Stimulated activated CD8-positive, alpha-beta memory T cell treated with anti-CD3 and anti-CD28 coated beads, Interleukin-12 subunit alpha, Interleukin-12 subunit beta, amount 100 ng/mL, for 1 hour (primary cell): ENCODE measurements around the gene MESD.

Source experiments
- DNase-seq: peaks from one replicate; pipeline ENCODE4 v3.0.0-alpha.2; 2020; ENCODE audit warnings: low read depth

MESD gene

DNA sequence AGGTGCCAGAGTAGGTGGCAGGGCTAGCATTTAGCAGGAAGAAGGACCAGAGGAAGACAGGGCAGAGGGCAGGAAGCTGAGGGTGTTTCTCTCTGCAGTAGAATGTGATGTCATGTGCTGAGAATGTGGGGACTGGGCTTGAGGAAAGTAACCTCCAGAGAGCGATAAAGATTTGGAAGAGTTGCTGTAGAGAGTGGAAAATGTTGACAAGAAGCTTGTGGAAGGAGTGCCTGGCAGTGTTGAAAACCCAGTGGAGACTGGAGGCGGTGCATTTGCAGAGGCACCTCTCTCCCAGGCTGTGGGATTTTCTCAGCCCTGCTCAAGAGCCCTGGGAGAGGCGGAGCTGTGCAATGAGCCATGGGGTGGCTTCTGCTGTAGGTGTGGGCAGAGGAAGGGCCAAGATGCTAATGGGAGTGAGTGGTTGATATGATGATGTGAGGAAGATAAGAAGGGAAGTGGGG, 54.8 kb downstream of the MESD start:
- no peak for DNase-seq

DNA sequence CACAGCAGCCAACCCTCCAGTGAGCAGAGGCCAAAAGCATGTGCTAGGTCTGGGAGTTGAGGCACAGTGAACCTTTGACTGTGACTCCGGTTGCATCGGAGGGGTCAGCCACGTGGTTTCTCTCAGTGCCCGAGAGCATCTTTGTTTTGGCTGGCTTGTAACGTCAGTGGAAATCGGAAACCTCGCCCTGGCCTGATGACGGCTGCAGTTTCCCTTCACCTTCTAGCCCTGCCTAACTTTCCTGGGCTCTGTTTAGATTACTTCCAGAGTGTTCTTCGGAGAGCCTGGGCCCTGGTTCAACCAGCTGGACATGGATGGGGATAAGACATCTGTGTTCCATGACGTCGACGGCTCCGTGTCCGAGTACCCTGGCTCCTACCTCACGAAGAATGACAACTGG, 56.6 kb downstream of the MESD start:
- DNase-seq, result no peak

DNA sequence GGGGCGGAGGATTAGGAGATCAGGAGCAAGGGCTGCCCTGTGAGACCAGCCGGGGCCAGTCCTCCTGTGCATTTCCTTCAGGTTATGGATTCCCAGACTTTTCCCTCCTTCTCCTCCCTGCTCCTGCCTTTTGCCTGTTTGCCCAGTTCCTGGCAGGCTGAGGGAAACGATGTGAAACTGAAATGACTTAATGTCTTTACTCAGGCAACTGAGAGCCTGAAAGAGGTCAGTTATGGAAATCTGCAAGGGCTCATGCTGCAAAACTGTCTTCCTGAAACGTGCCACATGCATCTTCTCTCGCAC, 57.2 kb downstream of the MESD start:
- DNase-seq, result no peak

DNA sequence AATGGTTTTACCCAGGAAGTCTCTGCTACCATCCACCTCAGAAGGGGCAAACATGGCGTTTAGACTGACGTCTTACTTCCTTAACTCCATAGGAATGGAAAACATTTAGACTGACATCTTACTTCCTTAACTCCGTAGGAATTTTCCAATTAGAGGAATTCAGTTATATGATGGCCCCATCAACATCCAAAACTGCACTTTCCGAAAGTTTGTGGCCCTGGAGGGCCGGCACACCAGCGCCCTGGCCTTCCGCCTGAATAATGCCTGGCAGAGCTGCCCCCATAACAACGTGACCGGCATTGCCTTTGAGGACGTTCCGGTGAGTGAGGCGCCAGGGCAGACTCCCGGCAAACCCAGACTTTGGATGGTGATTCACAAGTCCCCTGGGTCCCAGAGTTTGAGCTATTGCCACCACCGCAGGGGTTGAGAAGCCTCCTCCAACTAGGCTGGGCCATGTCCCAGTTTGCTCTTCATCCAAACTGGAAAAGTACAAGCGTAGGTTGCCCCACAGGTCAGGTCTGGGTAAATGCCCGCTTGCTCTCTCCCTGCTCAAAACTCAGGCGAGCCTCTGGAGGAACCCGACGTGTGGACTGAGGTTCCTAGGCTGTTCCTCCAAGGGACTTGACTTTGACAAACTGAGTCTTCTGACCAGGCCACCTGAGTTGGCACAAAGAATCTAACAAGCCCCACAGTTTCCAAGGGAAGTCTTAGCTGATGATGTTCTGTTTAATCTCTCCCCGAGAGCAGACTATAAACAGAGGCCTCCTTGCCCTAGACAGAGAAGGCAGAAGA, 57.7 kb downstream of the MESD start:
- DNase-seq, result no peak

DNA sequence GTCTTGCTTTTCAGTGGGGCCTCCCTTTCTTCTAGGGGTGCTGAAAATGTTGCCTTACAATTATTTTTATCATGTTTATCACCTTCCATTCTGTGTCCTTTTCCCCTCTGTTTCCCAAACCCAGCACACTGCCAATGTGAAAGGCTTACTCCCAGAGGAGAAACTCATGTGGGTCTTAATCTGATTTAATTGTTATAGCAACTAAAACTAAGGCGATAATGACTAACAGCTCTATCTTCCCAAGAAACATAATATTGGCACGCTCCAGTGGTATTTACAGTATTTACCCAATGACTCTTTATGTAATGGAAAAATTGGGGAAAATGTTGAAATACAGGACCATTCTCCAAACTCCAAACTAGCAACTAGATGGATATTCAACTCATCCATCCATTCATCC, 58.4 kb downstream of the MESD start:
- no peak for DNase-seq

DNA sequence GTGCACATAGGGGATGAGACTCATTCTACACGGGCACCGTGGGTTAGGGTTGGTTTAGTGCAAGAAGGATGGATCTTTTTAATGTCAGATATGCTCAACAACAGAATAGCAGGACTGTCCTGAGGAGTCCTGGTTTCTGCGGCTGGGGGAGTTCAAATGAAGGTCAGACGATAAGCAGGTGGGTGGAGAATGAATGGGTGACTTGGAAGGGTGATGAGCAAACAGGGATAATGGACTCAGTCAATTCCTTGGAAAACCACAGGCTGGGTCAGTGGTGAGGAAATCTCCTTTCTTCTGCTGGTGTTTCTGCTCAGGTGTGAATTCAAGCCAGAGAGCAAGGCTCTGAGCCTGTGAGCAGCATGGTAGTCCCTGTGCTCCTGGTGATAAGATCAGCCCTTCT, 59.9 kb downstream of the MESD start:
- no peak for DNase-seq

DNA sequence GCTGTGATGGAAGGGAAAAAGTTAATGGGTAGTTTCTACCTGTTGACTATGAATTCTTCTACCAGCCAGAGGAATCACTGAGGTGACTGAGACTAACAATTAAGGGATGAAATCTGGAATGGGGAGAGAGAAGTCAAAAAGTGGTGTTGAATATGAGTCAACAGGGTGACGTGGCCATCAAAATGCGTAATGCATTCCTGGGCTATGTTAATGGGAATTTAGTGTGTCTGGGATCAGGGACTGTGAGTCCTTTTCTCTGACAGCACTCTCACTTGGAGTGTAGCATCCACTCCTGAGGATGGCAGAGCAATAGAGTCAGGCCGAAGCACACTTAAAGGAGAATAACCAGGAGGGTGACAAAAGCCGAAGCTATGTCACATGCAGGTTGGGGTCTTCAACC, 60.4 kb downstream of the MESD start:
- no peak for DNase-seq

DNA sequence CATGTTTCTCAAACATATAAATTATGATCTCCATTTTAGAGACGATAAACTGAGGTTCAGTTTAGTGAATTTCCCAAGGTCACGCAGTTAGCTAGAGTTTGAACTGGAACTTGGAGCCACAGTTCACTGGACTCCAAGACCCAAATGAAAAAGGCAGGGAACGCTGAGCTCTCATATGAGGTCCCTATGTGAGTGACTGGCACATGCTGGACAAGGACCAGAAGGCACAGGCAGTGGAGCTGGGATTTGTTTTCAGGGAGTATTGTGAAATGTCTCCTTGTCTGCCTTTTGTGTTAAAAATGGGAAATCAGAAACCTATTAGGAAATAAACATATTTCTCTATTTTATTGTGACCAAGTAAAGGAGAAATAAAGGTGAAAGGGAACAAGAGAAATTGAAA, 63.5 kb downstream of the MESD start:
- DNase-seq, result no peak

DNA sequence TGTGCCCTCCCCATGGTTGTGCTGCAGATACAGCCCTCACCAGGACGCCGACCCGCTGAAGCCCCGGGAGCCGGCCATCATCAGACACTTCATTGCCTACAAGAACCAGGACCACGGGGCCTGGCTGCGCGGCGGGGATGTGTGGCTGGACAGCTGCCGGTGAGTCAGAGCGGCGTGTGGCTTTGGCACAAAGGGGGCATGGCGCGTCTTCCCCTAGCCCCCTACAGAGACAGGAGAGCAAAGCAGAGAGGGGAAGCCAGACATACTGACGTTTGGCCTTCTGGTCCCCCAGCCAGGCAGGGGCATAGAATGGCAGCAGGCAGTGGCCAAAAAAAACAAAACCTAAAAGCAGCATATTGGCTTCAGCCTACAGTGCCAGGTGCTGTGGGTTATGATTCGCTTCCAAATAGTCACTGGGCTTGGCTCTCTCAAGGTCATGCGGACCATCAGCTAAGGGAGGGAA, 64.0 kb downstream of the MESD start:
- DNase-seq, result no peak

DNA sequence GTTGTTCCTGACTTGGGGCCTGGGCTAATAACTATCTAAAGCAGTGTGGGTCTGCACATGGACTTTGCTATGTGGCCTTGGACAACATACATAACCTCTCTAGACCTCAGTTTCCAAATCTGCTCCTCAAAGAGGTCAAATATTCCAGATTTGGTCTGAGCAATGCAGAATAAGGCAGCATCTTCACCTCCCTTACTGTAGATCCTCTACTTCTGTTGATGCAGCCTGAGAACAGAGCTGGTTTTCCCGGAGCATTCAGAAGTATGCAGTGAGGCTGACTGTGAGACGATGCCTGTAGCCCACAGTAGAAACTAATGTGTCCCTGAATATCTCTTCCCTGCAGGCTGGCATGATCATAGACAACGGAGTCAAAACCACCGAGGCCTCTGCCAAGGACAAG, 65.3 kb downstream of the MESD start:
- DNase-seq, result no peak

DNA sequence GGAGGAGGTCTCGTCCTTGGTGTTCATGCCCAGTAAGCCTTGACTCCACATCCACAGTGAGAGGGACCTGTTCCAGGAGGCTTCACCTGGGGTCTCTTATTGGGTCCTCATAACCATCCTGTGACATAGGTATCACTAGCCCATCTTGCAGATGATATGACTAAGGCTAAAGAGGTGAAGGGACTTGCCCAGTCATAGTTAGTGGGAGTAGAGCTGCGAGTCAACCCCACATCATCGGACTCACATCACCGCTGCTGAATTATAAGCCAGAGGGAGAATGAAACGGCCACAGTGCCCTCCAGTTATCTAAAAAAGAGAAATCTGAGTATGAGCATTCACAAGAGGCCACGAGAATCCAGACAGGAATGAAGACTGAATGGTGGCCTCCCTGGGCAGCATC, 66.0 kb downstream of the MESD start:
- DNase-seq, result no peak

DNA sequence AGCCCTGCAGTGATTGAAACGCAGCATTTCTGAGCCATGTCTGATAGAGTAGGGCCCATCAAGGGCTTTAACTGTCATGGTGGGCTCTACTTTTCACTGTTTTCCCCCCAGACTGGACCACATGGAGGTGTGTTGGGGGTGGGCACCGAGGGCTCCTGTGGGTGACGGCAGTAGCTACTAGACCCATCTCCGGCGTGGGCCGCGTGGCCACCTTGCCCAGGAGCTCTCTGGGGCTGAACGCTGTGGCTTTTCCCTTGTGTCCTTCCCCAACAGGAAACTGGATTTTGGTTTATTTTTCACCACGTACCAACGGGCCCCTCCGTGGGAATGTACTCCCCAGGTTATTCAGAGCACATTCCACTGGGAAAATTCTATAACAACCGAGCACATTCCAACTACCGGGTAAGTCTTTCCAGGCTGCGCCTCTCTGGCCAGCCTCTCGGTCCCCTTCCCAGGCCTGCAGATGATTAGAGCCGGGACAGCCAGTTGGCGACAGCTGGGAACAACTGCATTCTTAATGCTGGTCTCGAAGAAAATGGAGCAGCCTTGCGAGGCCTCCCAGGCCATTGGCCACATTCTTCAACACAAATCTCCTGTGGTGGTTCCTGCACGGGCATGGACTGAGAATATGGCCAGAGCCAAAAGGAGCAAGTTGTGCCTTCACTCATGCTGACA, 67.7 kb downstream of the MESD start:
- no peak for DNase-seq

DNA sequence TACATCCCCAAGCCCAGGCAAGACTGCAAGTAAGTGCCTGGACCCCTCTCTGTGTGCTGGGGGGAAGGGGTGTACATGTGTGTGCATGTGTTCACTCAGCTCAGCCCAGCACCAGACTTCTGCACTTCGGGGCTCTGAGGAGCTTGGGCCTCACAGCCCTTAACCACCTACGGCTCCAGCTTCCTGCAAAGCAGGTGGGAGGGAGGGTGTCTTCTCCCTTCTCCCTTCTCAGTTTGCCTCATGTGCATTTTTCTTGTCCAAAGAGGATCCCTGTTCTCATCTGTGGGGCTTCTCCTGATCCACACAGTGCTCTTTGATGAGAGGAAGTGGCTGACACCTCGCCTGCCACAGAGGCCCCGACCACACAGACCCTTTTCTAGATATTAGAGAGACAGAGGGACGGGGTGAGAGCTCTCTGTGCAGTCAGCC, 69.3 kb downstream of the MESD start:
- no peak for DNase-seq

DNA sequence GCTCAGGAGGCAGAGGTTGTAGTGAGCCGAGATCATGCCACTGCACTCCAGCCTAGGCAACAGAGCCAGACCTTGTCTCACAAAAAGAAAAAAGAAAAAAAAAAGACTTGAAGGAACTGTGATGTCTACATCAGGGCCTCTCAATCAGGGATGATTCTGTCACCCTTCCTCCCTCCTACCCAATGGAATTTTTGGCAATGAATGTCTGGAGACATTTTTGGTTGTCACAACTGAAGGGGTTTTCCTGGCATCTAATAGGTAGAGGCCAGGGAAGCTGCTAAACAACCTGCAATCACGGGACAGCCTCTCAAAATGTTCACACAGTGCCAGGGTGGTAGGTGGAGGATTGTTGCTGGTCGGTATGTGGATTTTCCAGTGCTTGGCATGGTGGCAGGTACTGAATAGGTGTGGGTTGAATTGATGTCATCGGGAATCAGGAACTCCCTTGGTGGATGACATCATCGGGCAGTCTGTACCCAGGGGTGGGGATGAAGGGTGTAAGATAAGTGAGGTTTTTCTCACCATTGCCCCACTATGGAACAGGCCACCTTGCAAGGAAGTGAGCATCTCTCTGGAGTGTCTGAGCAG, 71.3 kb downstream of the MESD start:
- no peak for DNase-seq

DNA sequence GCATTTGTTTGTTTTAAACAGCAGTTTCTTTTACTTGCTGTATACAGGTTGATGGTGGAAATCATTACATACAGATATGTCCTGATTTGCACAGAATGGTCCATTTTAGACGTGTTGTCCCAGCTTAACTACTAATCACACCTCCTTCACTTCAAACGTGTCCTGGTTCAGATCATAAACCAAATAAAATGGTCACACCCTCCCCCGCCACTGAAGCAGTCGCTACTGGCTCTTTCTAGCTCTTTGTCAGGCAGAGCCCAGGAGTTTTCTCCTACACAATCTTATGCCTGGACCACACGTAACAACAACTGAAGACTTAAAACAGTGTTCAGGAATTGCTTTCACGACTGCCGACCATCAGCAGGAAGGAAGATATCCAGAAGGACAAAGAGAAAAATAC, 73.6 kb downstream of the MESD start:
- no peak for DNase-seq

DNA sequence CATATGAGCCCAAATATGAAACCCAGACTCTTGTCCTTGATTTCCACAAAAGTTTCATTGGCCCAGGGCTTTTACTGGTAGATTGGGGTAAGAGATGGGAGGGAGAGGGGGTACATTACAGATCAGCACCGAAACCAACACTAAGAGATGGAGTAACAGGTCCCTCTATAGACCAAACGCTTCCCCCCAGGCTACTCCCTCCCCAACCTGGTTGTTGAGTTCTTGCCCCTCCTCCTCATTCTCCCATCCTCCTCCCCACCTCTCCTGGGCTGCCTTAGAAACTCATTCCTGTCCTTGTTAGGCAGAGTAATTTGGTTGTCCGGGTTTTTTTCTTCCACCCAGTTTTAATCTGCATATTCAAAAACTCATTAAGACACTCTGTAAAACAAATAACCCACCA, 74.1 kb downstream of the MESD start:
- no peak for DNase-seq

DNA sequence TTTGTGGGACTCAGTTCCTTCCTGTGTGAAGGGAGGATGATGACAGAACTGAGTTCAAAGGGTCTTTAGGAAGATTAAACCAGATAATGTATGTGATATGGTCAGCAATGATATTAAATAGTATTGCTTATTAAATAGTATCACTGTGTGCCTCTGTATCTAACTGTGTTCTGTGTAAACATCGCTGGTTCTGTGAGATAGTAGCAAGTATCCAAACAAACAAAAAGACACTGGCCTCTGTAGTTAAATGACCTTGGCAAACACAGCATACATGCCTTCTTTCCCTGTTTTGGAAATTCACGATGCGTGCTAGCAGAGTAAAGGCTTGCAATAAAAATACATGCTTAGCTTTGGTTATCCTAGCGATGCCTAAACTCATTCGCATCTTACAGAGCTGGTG, 76.1 kb downstream of the MESD start:
- DNase-seq, result no peak

DNA sequence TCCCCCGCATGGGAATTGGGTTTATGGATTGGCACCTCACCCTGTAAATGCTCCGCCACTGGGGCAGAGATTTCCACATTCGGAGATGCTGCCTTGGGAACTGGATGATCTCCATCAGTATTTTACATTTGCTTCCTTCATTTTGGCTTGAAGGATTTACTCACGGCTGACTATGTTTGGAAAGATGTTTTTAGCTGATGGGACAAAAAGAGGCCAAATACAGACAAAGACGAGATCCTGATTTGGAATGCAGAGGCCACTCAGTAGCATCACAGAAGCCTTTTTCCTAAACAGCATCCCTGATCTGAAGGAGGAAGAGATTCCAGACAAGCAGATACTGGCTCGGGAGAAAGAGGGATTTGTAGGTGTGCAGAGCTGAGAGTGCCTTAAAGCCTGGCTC, 76.9 kb downstream of the MESD start:
- DNase-seq, result no peak

DNA sequence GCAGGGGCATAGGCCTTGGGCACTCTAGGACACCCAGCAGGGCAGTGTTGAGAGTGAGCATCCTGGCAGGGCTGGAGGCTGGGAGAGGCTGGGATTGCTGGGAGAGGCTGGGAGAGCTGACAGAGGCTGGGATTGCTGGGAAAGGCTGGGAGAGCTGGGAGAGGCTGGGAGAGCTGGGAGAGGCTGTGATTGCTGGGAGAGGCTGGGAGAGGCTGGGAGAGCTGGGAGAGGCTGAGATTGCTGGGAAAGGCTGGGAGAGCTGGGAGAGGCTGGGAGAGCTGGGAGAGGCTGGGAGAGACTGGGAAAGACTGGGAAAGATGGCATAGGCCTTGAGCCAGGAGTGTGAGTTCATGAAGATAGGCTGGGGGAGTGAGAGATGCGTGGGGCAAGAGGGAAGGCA, 77.8 kb downstream of the MESD start:
- no peak for DNase-seq

DNA sequence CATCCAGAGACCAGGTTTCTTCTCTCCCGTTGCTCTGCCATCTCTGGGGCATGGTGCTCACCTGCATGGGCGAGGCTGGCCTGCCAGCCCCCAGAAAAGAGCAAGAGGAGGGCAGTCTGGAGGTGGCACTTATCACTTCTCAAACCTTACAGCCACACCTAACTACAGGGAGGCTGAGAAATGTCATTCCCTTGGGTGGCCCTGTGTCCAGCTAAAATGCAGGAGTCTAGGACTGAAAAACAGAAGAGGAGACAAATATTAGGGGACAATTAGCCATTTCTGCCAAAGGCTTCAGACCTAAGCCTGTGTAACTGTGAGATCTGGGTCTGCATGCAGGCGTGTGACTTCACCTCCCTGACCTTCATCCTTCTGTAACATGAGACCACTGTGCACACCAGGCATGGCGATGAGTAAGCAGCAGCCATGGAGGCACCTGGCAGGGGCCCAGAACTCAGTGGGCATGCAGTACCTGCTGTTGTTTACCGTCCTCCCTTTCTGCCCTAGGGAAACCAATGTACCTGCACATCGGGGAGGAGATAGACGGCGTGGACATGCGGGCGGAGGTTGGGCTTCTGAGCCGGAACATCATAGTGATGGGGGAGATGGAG, 83.4 kb downstream of the MESD start:
- no peak for DNase-seq

DNA sequence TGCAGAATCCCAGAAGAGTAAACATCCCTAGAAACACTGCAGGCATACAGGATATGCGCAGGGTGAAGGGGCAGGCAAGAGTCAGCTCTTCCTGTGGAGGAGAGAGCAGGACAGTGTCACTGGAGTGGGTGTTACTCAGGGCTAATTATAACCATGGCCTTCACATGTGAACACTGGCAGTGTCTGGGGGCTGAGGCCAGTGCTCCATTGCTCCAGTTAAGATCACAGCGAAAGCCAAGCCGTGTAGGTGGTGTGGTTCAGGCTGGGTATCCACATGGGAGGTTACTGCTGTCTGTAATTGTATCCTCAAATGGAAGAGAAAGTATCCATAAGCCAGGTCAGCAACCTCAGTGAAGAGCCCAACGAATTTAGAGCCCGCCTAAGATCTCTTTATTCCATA, 84.6 kb downstream of the MESD start:
- DNase-seq, result no peak

DNA sequence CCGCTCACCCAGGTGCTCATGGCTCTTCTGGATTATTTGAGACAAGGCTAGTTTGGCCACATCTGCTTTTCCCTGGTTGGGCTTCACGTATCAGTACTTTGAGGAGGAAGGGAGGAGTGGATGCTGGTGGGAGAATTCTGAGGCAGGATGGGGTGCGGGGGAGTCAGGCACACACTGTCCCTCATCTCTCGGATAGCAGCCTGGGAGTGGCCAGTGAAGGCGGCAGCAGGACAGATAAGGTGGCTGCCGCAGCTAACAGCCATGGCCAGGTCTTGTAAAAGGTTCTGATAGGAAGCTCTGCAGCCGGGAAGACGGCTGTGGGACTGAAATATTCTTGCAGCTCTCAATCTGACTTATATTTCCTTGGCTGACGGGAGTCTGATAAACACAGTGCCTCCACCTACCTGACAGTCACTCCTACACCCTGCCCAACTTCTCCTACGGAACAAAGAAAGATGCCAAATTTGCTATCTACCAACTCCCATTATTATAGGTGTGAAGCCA, 87.3 kb downstream of the MESD start:
- no peak for DNase-seq

DNA sequence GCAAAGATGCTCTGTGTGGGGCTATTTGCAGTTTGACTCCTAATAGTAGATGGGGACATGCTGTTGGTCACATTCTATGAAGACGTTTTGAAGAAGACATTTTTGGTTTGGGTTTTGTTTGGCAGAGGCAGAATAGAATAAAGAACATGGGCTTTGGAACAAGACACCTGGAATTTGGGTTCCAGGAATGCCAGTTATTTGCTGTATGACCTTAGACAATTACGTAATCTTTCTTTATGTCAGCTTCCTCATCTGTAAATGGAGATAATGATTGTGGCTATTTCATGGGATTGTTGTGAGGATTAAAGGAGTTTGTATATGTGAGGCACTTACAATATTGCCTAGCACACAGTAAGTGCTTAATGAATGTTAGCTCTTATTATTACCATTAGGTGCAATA, 91.6 kb downstream of the MESD start:
- no peak for DNase-seq
